ENCODE data around the gene AP1AR. TPM values are rescaled to one million over a fixed set of nuclear protein-coding genes. Genes with fewer than 3 reads are reported as not detected.

The AP1AR gene
- total and polyA plus RNA-seq, 2 of the 8 experiments (the other 6 are each of a cell fraction or from before 2014, with no cell fraction given): 5.3 to 27.7 TPM

DNA sequence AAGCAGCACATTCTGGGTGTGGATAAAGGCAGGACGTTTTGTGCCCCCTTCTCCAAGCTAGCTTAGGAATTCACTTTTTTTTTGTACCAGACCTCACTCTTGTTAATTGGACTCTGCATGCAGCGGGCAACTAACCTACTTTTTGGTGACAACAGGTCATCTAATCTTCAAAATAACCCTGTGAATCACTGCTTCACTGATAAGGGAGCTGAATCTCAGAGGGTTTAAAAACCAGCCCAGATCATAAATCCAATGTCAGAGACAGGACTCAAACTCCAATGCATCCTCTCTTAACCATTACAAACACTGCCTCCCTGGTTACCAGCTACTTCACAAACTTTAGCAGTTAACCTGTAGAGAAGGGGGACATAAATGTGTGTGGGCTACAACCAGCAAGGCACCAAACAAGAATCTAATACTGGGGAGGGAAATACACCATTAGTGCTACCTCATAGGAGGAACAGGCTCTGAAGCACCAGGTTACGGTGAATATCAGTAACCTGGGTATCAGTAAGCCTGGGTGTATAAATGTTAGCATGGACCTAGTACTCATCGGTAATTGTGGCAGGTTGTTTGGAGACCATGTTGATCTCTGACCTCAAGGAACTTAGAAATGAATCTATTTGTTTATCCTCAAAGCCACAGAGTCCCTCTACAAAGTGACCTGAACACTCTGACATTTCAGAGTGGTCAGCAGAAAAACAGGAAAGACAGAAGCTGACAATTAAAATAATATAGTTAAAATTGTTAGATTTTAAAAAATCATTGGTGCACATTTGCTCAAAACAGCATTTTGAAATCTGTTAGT is 51.5 kb downstream of the AP1AR start:
- Histone ChIP-seq H2BK5ac (ENCODE audit: low read depth, low read length) (no peak overlapping the region), H2AK5ac (ENCODE audit: low read depth, low read length) (no peak overlapping the region), H4K91ac (replicated peaks; ENCODE audit: insufficient read length, low read length) (no peak overlapping the region), H3K9me3 (ENCODE audit: insufficient read depth in 2 of 2, low read depth in 1 of 2, low read length in 1 of 2) (peaks cover 2 to 11% of the 10 kb centered on the region in 2 experiments), H3K36me3 (ENCODE audit: control insufficient read depth in 2 of 4, insufficient read depth in 4 of 4, low read length in 3 of 4) (no peaks in the 10 kb centered on the region), H3K79me1 (ENCODE audit: low read depth, low read length) (no peaks in the 10 kb centered on the region), H2BK15ac (ENCODE audit: low read length) (no peak overlapping the region), H3K27me3 (replicated peaks in 1 of 4; ENCODE audit: control insufficient read depth in 3 of 4, extremely low read depth in 1 of 4, insufficient read depth in 3 of 4, low read length in 3 of 4) (peaks cover 0 to 23% (median 12%) of the 10 kb centered on the region in 4 experiments; a peak in 6 of 7 replicates), H3K14ac (ENCODE audit: insufficient read length) (no peak overlapping the region), H3K4ac (replicated peaks; ENCODE audit: insufficient read length, low read depth, low read length) (no peak overlapping the region), H4K5ac (ENCODE audit: insufficient read length, low read depth, low read length) (no peak overlapping the region), H4K8ac (ENCODE audit: extremely low read depth, insufficient read depth, low read length) (no peak overlapping the region), H3K4me1 (replicated peaks in 1 of 4; ENCODE audit: control insufficient read depth in 3 of 4, insufficient read depth in 4 of 4, low read length in 3 of 4) (peaks cover 0 to 2% (median 0%) of the 10 kb centered on the region in 4 experiments; a peak in 4 of 7 replicates), H3K9ac (replicated peaks in 1 of 4; ENCODE audit: extremely low read depth in 1 of 4, low read depth in 3 of 4, low read length in 3 of 4) (no peak overlapping the region), H2BK120ac (replicated peaks; ENCODE audit: low read depth, low read length) (no peak overlapping the region), H2AFZ (ENCODE audit: low read length) (no peak overlapping the region), H2BK12ac (ENCODE audit: low read depth, low read length) (no peak overlapping the region), H3K79me2 (ENCODE audit: control insufficient read depth in 1 of 2, insufficient read depth in 2 of 2, low read length in 2 of 2) (no peaks in the 10 kb centered on the region), H4K20me1 (replicated peaks in 1 of 2; ENCODE audit: control insufficient read depth in 1 of 2, insufficient read depth in 2 of 2, low read length in 2 of 2) (no peaks in the 10 kb centered on the region), H3K4me2 (ENCODE audit: insufficient read depth in 1 of 2, low read depth in 2 of 2, low read length in 2 of 2) (no peak overlapping the region), H3K23me2 (ENCODE audit: low read depth, low read length) (peaks cover 4% of the 10 kb centered on the region; the same call in 1 of the 2 replicates), H3K18ac (ENCODE audit: extremely low read depth, low read length) (no peak overlapping the region), H3K23ac (ENCODE audit: insufficient read length) (no peak overlapping the region), H3K56ac (replicated peaks; ENCODE audit: insufficient read length, low read depth, low read length) (no peak overlapping the region), H3K4me3 (ENCODE audit: extremely low read depth in 1 of 4, insufficient read depth in 2 of 4, low read depth in 3 of 4, low read length in 4 of 4) (no peak overlapping the region), H3K27ac (ENCODE audit: low read depth, low read length) (no peak overlapping the region), H2BK20ac (ENCODE audit: low read length) (no peak overlapping the region)
- FAIRE-seq (no peak), DNase-seq (ENCODE audit: low read depth in 1 of 2, low spot score in 2 of 2) (no peak)
- ChIA-PET CTCF (ENCODE audit: partially characterized antibody) (interaction anchor here (0.6 to 3.1 kb wide), 5 partner anchors 16 to 240 kb away, joined by 3 to 7 read pairs (median 3); no protein-coding TSS in a partner anchor), POLR2A (ENCODE audit: partially characterized antibody) (interaction anchor here (0.8 kb wide), 1 partner anchor 51 kb away, joined by 3 read pairs; the partner anchor contains the start of gene AP1AR)
- WGBS, 2 experiments (ENCODE audit: extremely low coverage in 1 of 2, insufficient coverage in 1 of 2, insufficient read length in 1 of 2, insufficient replicate concordance in 2 of 2, low coverage in 1 of 2, low lambda C conversion rate in 2 of 2, missing lambda C conversion rate in 1 of 2): 92% methylated on average over 4 of the region's 4 CpGs; no CpG with 5 or more reads in 1 of the 2 experiments
- TF ChIP-seq HDAC6 (IDR thresholded peaks at IDR 0.05; ENCODE audit: low read depth, low read length): no peak
- TF ChIP-seq CHD1 (IDR thresholded peaks at IDR 0.05; ENCODE audit: low read depth, low read length): no peak
- TF ChIP-seq CBX5 (IDR thresholded peaks at IDR 0.05; ENCODE audit: low read depth, low read length): no peak
- TF ChIP-seq, protein P1, sequence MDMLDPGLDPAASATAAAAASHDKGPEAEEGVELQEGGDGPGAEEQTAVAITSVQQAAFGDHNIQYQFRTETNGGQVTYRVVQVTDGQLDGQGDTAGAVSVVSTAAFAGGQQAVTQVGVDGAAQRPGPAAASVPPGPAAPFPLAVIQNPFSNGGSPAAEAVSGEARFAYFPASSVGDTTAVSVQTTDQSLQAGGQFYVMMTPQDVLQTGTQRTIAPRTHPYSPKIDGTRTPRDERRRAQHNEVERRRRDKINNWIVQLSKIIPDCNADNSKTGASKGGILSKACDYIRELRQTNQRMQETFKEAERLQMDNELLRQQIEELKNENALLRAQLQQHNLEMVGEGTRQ (IDR thresholded peaks at IDR 0.05; ENCODE audit: low read length): no peak
- no peak for TF ChIP-seq SP2 (IDR thresholded peaks at IDR 0.05; ENCODE audit: low read length)
- TF ChIP-seq TAF1 (IDR thresholded peaks at IDR 0.05; ENCODE audit: low read depth, low read length): no peak
- no peak for TF ChIP-seq NANOG (IDR thresholded peaks at IDR 0.05; ENCODE audit: insufficient read depth, low read depth, low read length, poor library complexity, severe bottlenecking)
- no peak for TF ChIP-seq SRF (IDR thresholded peaks at IDR 0.05; ENCODE audit: low read depth, low read length)
- no peak for TF ChIP-seq SIRT6 (IDR thresholded peaks at IDR 0.05; ENCODE audit: low read length)
- no peak for TF ChIP-seq CBX8 (IDR thresholded peaks at IDR 0.05; ENCODE audit: borderline replicate concordance, low read depth, low read length)
- TF ChIP-seq KDM1A (IDR thresholded peaks at IDR 0.05; ENCODE audit: borderline replicate concordance, low read length): no peak
